Activated T-helper 17 cell treated with anti-CD3 and anti-CD28 coated beads, Interleukin-2, amount 50 U/mL, for 72 hours (primary cell): ENCODE measurements around the gene DAZ4. TPM values are rescaled to one million over a fixed set of nuclear protein-coding genes. Genes with fewer than 3 reads are reported as not detected.
"Not testable (repeated sequence)": the region's sequence is repeated elsewhere in the genome, so short reads cannot be mapped to it uniquely, and the experiment has no call there.

Experiments
- ATAC-seq: fragments of 150-1000 bp; cut with Tn5 transposase; replicated peaks from 2 replicates; pipeline ENCODE4 v1.10.0; 2021; ENCODE audit warnings: mild to moderate bottlenecking, moderate library complexity
- H3K27ac Mint-ChIP-seq: one replicate; pipeline ENCODE4 v1.8.0; 2022; ENCODE audit warnings: mixed read lengths
- H3K27me3 Mint-ChIP-seq: one replicate; pipeline ENCODE4 v1.8.0; 2022; ENCODE audit warnings: mixed read lengths
- H3K36me3 Mint-ChIP-seq: one replicate; pipeline ENCODE4 v1.8.0; 2022; ENCODE audit warnings: low read depth, mild to moderate bottlenecking, mixed read lengths
- H3K4me1 Mint-ChIP-seq: one replicate; pipeline ENCODE4 v1.8.0; 2022; ENCODE audit warnings: mixed read lengths
- H3K4me3 Mint-ChIP-seq: one replicate; pipeline ENCODE4 v1.8.0; 2022; ENCODE audit warnings: mild to moderate bottlenecking, mixed read lengths
- H3K9me3 Mint-ChIP-seq: one replicate; pipeline ENCODE4 v1.8.0; 2022; ENCODE audit warnings: mixed read lengths
- total RNA-seq, 2 donors: library from RNA; stranded (reverse); gene quantifications; one replicate each; pipeline ENCODE4 v1.2.3, GENCODE V29; 2022

Gene DAZ4
- not detected for total RNA-seq

- H3K36me3 Mint-ChIP-seq, H3K9me3 Mint-ChIP-seq, H3K4me1 Mint-ChIP-seq, H3K27me3 Mint-ChIP-seq, H3K27ac Mint-ChIP-seq, ATAC-seq, H3K4me3 Mint-ChIP-seq: not testable (repeated sequence)
Observed at GRCh38 chrY:24833619-24834018, at the start of gene DAZ4. Gene DAZ4 (plus strand): TSS chrY:24833919. CDS start chrY:24834127, 208 bp downstream.

GRCh38 chrY:24813293-24813692 is 20.4 kb upstream of the DAZ4 start, which contains the start of gene DAZ3:
Gene DAZ3 (minus strand): TSS chrY:24813393. CDS start chrY:24813185, 208 bp downstream.
- not testable (repeated sequence) for ATAC-seq

GRCh38 chrY:24821836-24822235 is 11.9 kb upstream of the DAZ4 start:
- ATAC-seq, H3K36me3 Mint-ChIP-seq, H3K27ac Mint-ChIP-seq, H3K4me1 Mint-ChIP-seq, H3K4me3 Mint-ChIP-seq, H3K27me3 Mint-ChIP-seq, H3K9me3 Mint-ChIP-seq: not testable (repeated sequence)

More at GRCh38 chrY:24813293-24813692, 20.4 kb upstream of the DAZ4 start, which contains the start of gene DAZ3:
- not testable (repeated sequence) for H3K27ac Mint-ChIP-seq, H3K9me3 Mint-ChIP-seq, H3K36me3 Mint-ChIP-seq, H3K4me1 Mint-ChIP-seq, H3K4me3 Mint-ChIP-seq, H3K27me3 Mint-ChIP-seq

GRCh38 chrY:24824184-24824879 is 9.4 kb upstream of the DAZ4 start:
- H3K27me3 Mint-ChIP-seq, H3K4me1 Mint-ChIP-seq, H3K36me3 Mint-ChIP-seq, H3K9me3 Mint-ChIP-seq, H3K27ac Mint-ChIP-seq, ATAC-seq, H3K4me3 Mint-ChIP-seq: not testable (repeated sequence)

GRCh38 chrY:24825069-24825468 is 8.7 kb upstream of the DAZ4 start:
- not testable (repeated sequence) for H3K9me3 Mint-ChIP-seq, H3K4me3 Mint-ChIP-seq, H3K27ac Mint-ChIP-seq, H3K36me3 Mint-ChIP-seq, H3K27me3 Mint-ChIP-seq, H3K4me1 Mint-ChIP-seq, ATAC-seq

Other genes starting within 250 kb of the DAZ4 start
- not detected for gene BPY2B, start 215.9 kb upstream of the DAZ4 start, total RNA-seq
- gene DAZ3, start 20.5 kb upstream of the DAZ4 start, total RNA-seq = not detected
- not detected for gene BPY2C, start 218.2 kb downstream of the DAZ4 start, total RNA-seq